ENCODE results near the gene PRKG1.

Gene PRKG1

GRCh38 chr10:51469686-51470085 is 395.4 kb downstream of the PRKG1 start:
- H3K36me3 ChIP-seq (ENCODE audit: insufficient read depth, low read length), result no peaks in the 10 kb centered on the region
- no peak overlapping the region for H3K4me3 ChIP-seq (ENCODE audit: low read depth in 1 of 2, low read length in 2 of 2)
- no peaks in the 10 kb centered on the region for H3K9me3 ChIP-seq (ENCODE audit: insufficient read depth, low read length, severe bottlenecking)
- no peak overlapping the region for H3K4me2 ChIP-seq (ENCODE audit: insufficient read depth, low read length)
- no peak for ATAC-seq (ENCODE audit: insufficient read depth, low read depth)
- H3K27ac ChIP-seq (ENCODE audit: low read length), result no peak overlapping the region
- H3K9ac ChIP-seq (ENCODE audit: low read depth, low read length), result no peak overlapping the region
- no peaks in the 10 kb centered on the region for H3K79me2 ChIP-seq (ENCODE audit: insufficient read depth, low read length)
- no peaks in the 10 kb centered on the region for H4K20me1 ChIP-seq (ENCODE audit: insufficient read depth, low read length)
- no peaks in the 10 kb centered on the region for H3K4me1 ChIP-seq (ENCODE audit: insufficient read depth, low read length)
- DNase-seq, result no peak
- H2AFZ ChIP-seq (ENCODE audit: low read depth, low read length), result no peak overlapping the region
- TF ChIP-seq EZH2 (IDR thresholded peaks at IDR 0.05; ENCODE audit: borderline replicate concordance, low read depth, low read length, severe bottlenecking) (no peak), CTCF (IDR thresholded peaks at IDR 0.05; ENCODE audit: borderline replicate concordance, extremely low read depth, low read length, poor library complexity, severe bottlenecking) (no peak)
- H3K27me3 ChIP-seq (ENCODE audit: insufficient read depth, low read length, poor library complexity), result no peaks in the 10 kb centered on the region

- no peak for DNase-seq
- ATAC-seq (ENCODE audit: insufficient read depth, low read depth), result no peak
- Histone ChIP-seq H3K36me3 (ENCODE audit: insufficient read depth, low read length) (no peaks in the 10 kb centered on the region), H3K9me3 (ENCODE audit: insufficient read depth, low read length, severe bottlenecking) (no peaks in the 10 kb centered on the region), H3K9ac (ENCODE audit: low read depth, low read length) (no peak overlapping the region), H3K4me1 (ENCODE audit: insufficient read depth, low read length) (no peaks in the 10 kb centered on the region), H3K4me3 (ENCODE audit: low read depth in 1 of 2, low read length in 2 of 2) (no peak overlapping the region), H3K79me2 (ENCODE audit: insufficient read depth, low read length) (no peaks in the 10 kb centered on the region), H3K27me3 (ENCODE audit: insufficient read depth, low read length, poor library complexity) (no peaks in the 10 kb centered on the region), H3K4me2 (ENCODE audit: insufficient read depth, low read length) (no peak overlapping the region), H4K20me1 (ENCODE audit: insufficient read depth, low read length) (no peaks in the 10 kb centered on the region), H3K27ac (ENCODE audit: low read length) (no peak overlapping the region), H2AFZ (ENCODE audit: low read depth, low read length) (no peak overlapping the region)
- TF ChIP-seq EZH2 (IDR thresholded peaks at IDR 0.05; ENCODE audit: borderline replicate concordance, low read depth, low read length, severe bottlenecking) (no peak), CTCF (IDR thresholded peaks at IDR 0.05; ENCODE audit: borderline replicate concordance, extremely low read depth, low read length, poor library complexity, severe bottlenecking) (no peak)
These were observed 397.0 kb downstream of the PRKG1 start for GRCh38 chr10:51471271-51471670.

DNA sequence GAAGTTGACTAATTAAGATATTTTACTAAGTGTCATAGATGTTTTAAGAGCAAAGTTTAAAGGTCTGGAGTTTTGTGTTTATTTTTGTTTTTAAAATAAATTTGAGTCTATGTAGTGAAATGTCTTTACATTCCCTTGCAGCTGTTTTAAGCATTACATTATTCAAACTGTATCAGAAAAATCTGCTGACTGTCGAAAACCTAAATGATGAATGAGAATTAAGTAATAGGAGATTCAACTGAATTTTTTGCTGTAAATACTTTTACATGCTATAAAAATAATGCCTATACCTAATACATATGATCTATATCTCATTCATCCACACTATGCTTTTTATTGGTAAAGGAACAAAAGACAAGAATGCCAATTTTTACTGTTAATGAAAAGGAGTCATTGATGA is 397.9 kb downstream of the PRKG1 start:
- TF ChIP-seq CTCF (IDR thresholded peaks at IDR 0.05; ENCODE audit: borderline replicate concordance, extremely low read depth, low read length, poor library complexity, severe bottlenecking), result no peak
- TF ChIP-seq EZH2 (IDR thresholded peaks at IDR 0.05; ENCODE audit: borderline replicate concordance, low read depth, low read length, severe bottlenecking), result no peak
- Histone ChIP-seq H3K27me3 (ENCODE audit: insufficient read depth, low read length, poor library complexity) (no peaks in the 10 kb centered on the region), H2AFZ (ENCODE audit: low read depth, low read length) (no peak overlapping the region), H3K9me3 (ENCODE audit: insufficient read depth, low read length, severe bottlenecking) (no peaks in the 10 kb centered on the region), H3K27ac (ENCODE audit: low read length) (no peak overlapping the region), H3K36me3 (ENCODE audit: insufficient read depth, low read length) (no peaks in the 10 kb centered on the region), H3K4me2 (ENCODE audit: insufficient read depth, low read length) (no peak overlapping the region), H3K4me3 (ENCODE audit: low read depth in 1 of 2, low read length in 2 of 2) (no peak overlapping the region), H4K20me1 (ENCODE audit: insufficient read depth, low read length) (no peaks in the 10 kb centered on the region), H3K9ac (ENCODE audit: low read depth, low read length) (no peak overlapping the region), H3K4me1 (ENCODE audit: insufficient read depth, low read length) (no peaks in the 10 kb centered on the region), H3K79me2 (ENCODE audit: insufficient read depth, low read length) (no peaks in the 10 kb centered on the region)
- no peak for DNase-seq
- no peak for ATAC-seq (ENCODE audit: insufficient read depth, low read depth)

GRCh38 chr10:51479711-51480110 is 405.4 kb downstream of the PRKG1 start:
- no peaks in the 10 kb centered on the region for H3K36me3 ChIP-seq (ENCODE audit: insufficient read depth, low read length)
- no peaks in the 10 kb centered on the region for H3K4me1 ChIP-seq (ENCODE audit: insufficient read depth, low read length)
- H3K27ac ChIP-seq (ENCODE audit: low read length), result no peak overlapping the region
- H2AFZ ChIP-seq (ENCODE audit: low read depth, low read length), result no peak overlapping the region
- no peak for ATAC-seq (ENCODE audit: insufficient read depth, low read depth)
- no peak for DNase-seq
- no peak overlapping the region for H3K9ac ChIP-seq (ENCODE audit: low read depth, low read length)
- H3K4me2 ChIP-seq (ENCODE audit: insufficient read depth, low read length), result no peak overlapping the region
- no peak for TF ChIP-seq EZH2 (IDR thresholded peaks at IDR 0.05; ENCODE audit: borderline replicate concordance, low read depth, low read length, severe bottlenecking)
- no peak for TF ChIP-seq CTCF (IDR thresholded peaks at IDR 0.05; ENCODE audit: borderline replicate concordance, extremely low read depth, low read length, poor library complexity, severe bottlenecking)
- no peak overlapping the region for H3K4me3 ChIP-seq (ENCODE audit: low read depth in 1 of 2, low read length in 2 of 2)
- no peaks in the 10 kb centered on the region for H3K79me2 ChIP-seq (ENCODE audit: insufficient read depth, low read length)
- no peaks in the 10 kb centered on the region for H3K27me3 ChIP-seq (ENCODE audit: insufficient read depth, low read length, poor library complexity)
- H3K9me3 ChIP-seq (ENCODE audit: insufficient read depth, low read length, severe bottlenecking), result no peaks in the 10 kb centered on the region
- H4K20me1 ChIP-seq (ENCODE audit: insufficient read depth, low read length), result no peaks in the 10 kb centered on the region
